Neural progenitor cell (in vitro differentiated cells): Measurements from ENCODE around the gene MYL12B. TPM values are rescaled to one million over a fixed set of nuclear protein-coding genes. Genes with fewer than 3 reads are reported as not detected.
"Not testable (repeated sequence)": the region's sequence is repeated elsewhere in the genome, so short reads cannot be mapped to it uniquely, and the experiment has no call there.

Experiments used
- DNase-seq: peaks from one replicate; pipeline ENCODE4 v3.0.0-alpha.2; 2016; ENCODE audit warnings: low spot score
- H2AFZ ChIP-seq: fragments of 200-600 bp; sonication (generic); replicated peaks from 2 replicates; pipeline ENCODE4 v1.6.1; 2016; ENCODE audit warnings: antibody characterized with exemption
- H3F3A ChIP-seq: fragments of 200-600 bp; sonication (generic); 2 replicates; pipeline ENCODE4 v1.6.1; 2016; ENCODE audit warnings: antibody characterized with exemption, low read depth
- H3K27ac ChIP-seq: fragments of 200-600 bp; sonication (generic); 2 replicates; pipeline ENCODE4 v1.5.1; 2016; ENCODE audit warnings: mild to moderate bottlenecking
- H3K27me3 ChIP-seq: fragments of 200-600 bp; sonication (generic); 2 replicates; pipeline ENCODE4 v1.6.1; 2016; ENCODE audit warnings: mild to moderate bottlenecking, moderate library complexity
- H3K36me3 ChIP-seq: fragments of 200-600 bp; sonication (generic); 2 replicates; pipeline ENCODE4 v1.5.1; 2016
- H3K4me1 ChIP-seq: fragments of 200-600 bp; sonication (generic); 2 replicates; pipeline ENCODE4 v1.6.1; 2016; ENCODE audit warnings: mixed run types
- H3K4me2 ChIP-seq: fragments of 200-600 bp; sonication (generic); 2 replicates; pipeline ENCODE4 v1.6.1; 2016
- H3K4me3 ChIP-seq: fragments of 200-600 bp; sonication (generic); 2 replicates; pipeline ENCODE4 v1.5.1; 2016
- H3K79me2 ChIP-seq: fragments of 200-600 bp; sonication (generic); 2 replicates; pipeline ENCODE4 v1.6.1; 2016; ENCODE audit warnings: low read depth
- H3K9ac ChIP-seq: fragments of 200-600 bp; sonication (generic); 2 replicates; pipeline ENCODE4 v1.6.1; 2016
- H3K9me3 ChIP-seq: fragments of 200-600 bp; sonication (generic); 2 replicates; pipeline ENCODE4 v1.5.1; 2016; ENCODE audit warnings: low read depth
- H4K20me1 ChIP-seq: fragments of 200-600 bp; sonication (generic); 2 replicates; pipeline ENCODE4 v1.6.1; 2016; ENCODE audit warnings: low read depth
- H3K27ac Mint-ChIP-seq: 3 replicates; pipeline ENCODE4 v1.8.0; 2021; ENCODE audit warnings: mixed read lengths
- H3K27me3 Mint-ChIP-seq: 2 replicates; pipeline ENCODE4 v1.8.0; 2022; ENCODE audit warnings: low read depth, mild to moderate bottlenecking, inconsistent platforms, moderate library complexity, mixed read lengths; ENCODE audit not compliant: insufficient read depth
- H3K36me3 Mint-ChIP-seq: 3 replicates; pipeline ENCODE4 v1.8.0; 2021; ENCODE audit warnings: mixed read lengths
- H3K4me1 Mint-ChIP-seq: 3 replicates; pipeline ENCODE4 v1.8.0; 2021; ENCODE audit warnings: mixed read lengths
- H3K4me3 Mint-ChIP-seq: 3 replicates; pipeline ENCODE4 v1.8.0; 2021; ENCODE audit warnings: mild to moderate bottlenecking, moderate library complexity, mixed read lengths
- H3K9me3 Mint-ChIP-seq: 3 replicates; pipeline ENCODE4 v1.8.0; 2020; ENCODE audit warnings: mixed read lengths
- EZH2 ChIP-seq: fragments of 200-600 bp; sonication (generic); IDR thresholded peaks from 2 replicates; pipeline ENCODE4 v1.6.1; 2017; ENCODE audit warnings: antibody characterized with exemption, mild to moderate bottlenecking, moderate library complexity
- EZH2phosphoT487 ChIP-seq: fragments of 200-600 bp; sonication (generic); IDR thresholded peaks from 2 replicates; pipeline ENCODE4 v1.6.1; 2017; ENCODE audit warnings: antibody characterized with exemption
- total RNA-seq: library from RNA; depleted of rRNA; stranded (reverse); fragments of >200 nt; gene quantifications from 2 replicates; pipeline ENCODE4 v1.2.3, GENCODE V29; 2015; ENCODE audit warnings: low replicate concordance
- TF ChIP-seq, protein P1 (sequence below): fragments of 200-600 bp; sonication (generic); IDR thresholded peaks from 2 replicates; pipeline ENCODE4 v1.5.1; 2017; ENCODE audit warnings: antibody characterized with exemption, mild to moderate bottlenecking

MYL12B gene
- total RNA-seq, 1 donor from 2014 or later, result 152 TPM

GRCh38 chr18:3313685-3314084 lies 51.8 kb downstream of the MYL12B start:
- peaks cover 10% of the 10 kb centered on the region for H3K4me1 ChIP-seq
- H3K27ac Mint-ChIP-seq, result no peak overlapping the region
- H3K36me3 Mint-ChIP-seq, result peaks cover 1% of the 10 kb centered on the region
- H3K9me3 ChIP-seq, result no peaks in the 10 kb centered on the region
- H3K79me2 ChIP-seq, result no peaks in the 10 kb centered on the region
- peak overlapping the region; percentile 52 for H3K4me2 ChIP-seq
- H3K27me3 Mint-ChIP-seq, result peaks cover 4% of the 10 kb centered on the region
- H4K20me1 ChIP-seq, result no peaks in the 10 kb centered on the region
- no peak overlapping the region for H3K4me3 ChIP-seq
- TF ChIP-seq, protein P1, sequence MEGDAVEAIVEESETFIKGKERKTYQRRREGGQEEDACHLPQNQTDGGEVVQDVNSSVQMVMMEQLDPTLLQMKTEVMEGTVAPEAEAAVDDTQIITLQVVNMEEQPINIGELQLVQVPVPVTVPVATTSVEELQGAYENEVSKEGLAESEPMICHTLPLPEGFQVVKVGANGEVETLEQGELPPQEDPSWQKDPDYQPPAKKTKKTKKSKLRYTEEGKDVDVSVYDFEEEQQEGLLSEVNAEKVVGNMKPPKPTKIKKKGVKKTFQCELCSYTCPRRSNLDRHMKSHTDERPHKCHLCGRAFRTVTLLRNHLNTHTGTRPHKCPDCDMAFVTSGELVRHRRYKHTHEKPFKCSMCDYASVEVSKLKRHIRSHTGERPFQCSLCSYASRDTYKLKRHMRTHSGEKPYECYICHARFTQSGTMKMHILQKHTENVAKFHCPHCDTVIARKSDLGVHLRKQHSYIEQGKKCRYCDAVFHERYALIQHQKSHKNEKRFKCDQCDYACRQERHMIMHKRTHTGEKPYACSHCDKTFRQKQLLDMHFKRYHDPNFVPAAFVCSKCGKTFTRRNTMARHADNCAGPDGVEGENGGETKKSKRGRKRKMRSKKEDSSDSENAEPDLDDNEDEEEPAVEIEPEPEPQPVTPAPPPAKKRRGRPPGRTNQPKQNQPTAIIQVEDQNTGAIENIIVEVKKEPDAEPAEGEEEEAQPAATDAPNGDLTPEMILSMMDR, result no peak
- TF ChIP-seq EZH2phosphoT487 (no peak), EZH2 (no peak)
- peak overlapping the region; percentile 58 for H2AFZ ChIP-seq
- peaks cover 14% of the 10 kb centered on the region for H3K9me3 Mint-ChIP-seq
- H3K27ac ChIP-seq, result no peak overlapping the region
- no peaks in the 10 kb centered on the region for H3K36me3 ChIP-seq
- H3F3A ChIP-seq, result no peaks in the 10 kb centered on the region
- peak; percentile 41 for DNase-seq
- no peaks in the 10 kb centered on the region for H3K4me1 Mint-ChIP-seq
- no peak overlapping the region for H3K4me3 Mint-ChIP-seq
- no peak overlapping the region for H3K9ac ChIP-seq
- no peaks in the 10 kb centered on the region for H3K27me3 ChIP-seq

- not testable (repeated sequence) for H3F3A ChIP-seq, H3K9ac ChIP-seq, H3K27ac Mint-ChIP-seq, H3K79me2 ChIP-seq, H3K27me3 ChIP-seq, H3K9me3 ChIP-seq, H3K4me3 Mint-ChIP-seq, H3K27ac ChIP-seq, H3K27me3 Mint-ChIP-seq, H3K4me1 Mint-ChIP-seq, H3K4me1 ChIP-seq, H3K36me3 Mint-ChIP-seq, H3K4me2 ChIP-seq, DNase-seq, H3K4me3 ChIP-seq, H2AFZ ChIP-seq, H4K20me1 ChIP-seq, H3K36me3 ChIP-seq
- H3K9me3 Mint-ChIP-seq, result peaks cover 14% of the 10 kb centered on the region
Observed at GRCh38 chr18:3315344-3315743, 53.4 kb downstream of the MYL12B start.

- peaks cover 1% of the 10 kb centered on the region for H3K36me3 Mint-ChIP-seq
- DNase-seq, result no peak
- no peak overlapping the region for H3K27ac Mint-ChIP-seq
- no peak overlapping the region for H3K4me3 ChIP-seq
- H3K4me1 Mint-ChIP-seq, result peaks cover 5% of the 10 kb centered on the region
- no peaks in the 10 kb centered on the region for H3K9me3 ChIP-seq
- TF ChIP-seq, protein P1, result no peak
- peaks cover 5% of the 10 kb centered on the region for H3K27me3 Mint-ChIP-seq
- H3K4me3 Mint-ChIP-seq, result no peak overlapping the region
- no peak overlapping the region for H3K27ac ChIP-seq
- H3K4me1 ChIP-seq, result no peaks in the 10 kb centered on the region
- H3K4me2 ChIP-seq, result no peak overlapping the region
- no peaks in the 10 kb centered on the region for H3K36me3 ChIP-seq
- H3K27me3 ChIP-seq, result no peaks in the 10 kb centered on the region
- peaks cover 12% of the 10 kb centered on the region for H3K9me3 Mint-ChIP-seq
- no peaks in the 10 kb centered on the region for H3K79me2 ChIP-seq
- no peak overlapping the region for H2AFZ ChIP-seq
- H3F3A ChIP-seq, result no peaks in the 10 kb centered on the region
- no peak overlapping the region for H3K9ac ChIP-seq
- no peaks in the 10 kb centered on the region for H4K20me1 ChIP-seq
Observed at GRCh38 chr18:3319399-3319798, 57.5 kb downstream of the MYL12B start.

DNA sequence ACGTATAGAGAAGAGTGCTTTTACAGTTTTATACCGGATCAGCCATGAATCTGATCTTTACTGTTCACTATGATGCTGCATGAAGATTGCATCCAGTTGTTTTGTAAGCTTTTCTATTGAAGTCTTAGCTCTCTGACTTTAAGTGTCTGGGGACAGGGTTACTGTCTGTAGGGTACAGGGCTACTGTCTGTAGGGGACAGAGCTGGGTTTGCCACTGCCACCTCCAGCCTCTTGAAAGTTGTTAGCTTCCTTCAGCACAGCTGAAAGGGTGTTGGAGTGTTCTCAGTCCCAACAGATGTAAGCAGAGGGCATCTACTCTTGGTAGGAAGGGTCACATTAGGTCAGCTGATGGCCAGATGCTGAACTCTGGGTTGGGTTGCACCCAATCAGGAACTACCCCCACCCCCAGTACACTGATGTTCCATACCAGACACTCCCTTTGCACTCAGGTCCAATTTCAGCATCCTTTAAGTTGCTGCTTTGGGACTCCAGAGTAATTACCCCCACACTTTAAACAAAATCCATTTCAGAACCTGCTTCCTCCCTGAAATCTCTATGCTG lies 58.0 kb downstream of the MYL12B start:
- Mint-ChIP-seq H3K36me3 (peaks cover 1% of the 10 kb centered on the region), H3K4me1 (peaks cover 5% of the 10 kb centered on the region), H3K4me3 (no peak overlapping the region), H3K27ac (no peak overlapping the region), H3K27me3 (peaks cover 5% of the 10 kb centered on the region), H3K9me3 (peaks cover 12% of the 10 kb centered on the region)
- Histone ChIP-seq H3K9me3 (no peaks in the 10 kb centered on the region), H3K4me1 (no peaks in the 10 kb centered on the region), H3K27me3 (no peaks in the 10 kb centered on the region), H3K36me3 (no peaks in the 10 kb centered on the region), H2AFZ (peak overlapping the region; percentile 70), H3K79me2 (no peaks in the 10 kb centered on the region), H3K27ac (no peak overlapping the region), H4K20me1 (no peaks in the 10 kb centered on the region), H3F3A (no peaks in the 10 kb centered on the region), H3K4me2 (no peak overlapping the region), H3K9ac (no peak overlapping the region), H3K4me3 (no peak overlapping the region)
- TF ChIP-seq EZH2 (no peak), EZH2phosphoT487 (no peak)
- TF ChIP-seq, protein P1, result no peak
- no peak for DNase-seq
